ENCODE data around the gene SUN1. TPM values are rescaled to one million over a fixed set of nuclear protein-coding genes. Genes with fewer than 3 reads are reported as not detected.

The SUN1 gene
- total and polyA plus RNA-seq, 4 donors: 24.8 to 162 (median 40.1) TPM

DNA sequence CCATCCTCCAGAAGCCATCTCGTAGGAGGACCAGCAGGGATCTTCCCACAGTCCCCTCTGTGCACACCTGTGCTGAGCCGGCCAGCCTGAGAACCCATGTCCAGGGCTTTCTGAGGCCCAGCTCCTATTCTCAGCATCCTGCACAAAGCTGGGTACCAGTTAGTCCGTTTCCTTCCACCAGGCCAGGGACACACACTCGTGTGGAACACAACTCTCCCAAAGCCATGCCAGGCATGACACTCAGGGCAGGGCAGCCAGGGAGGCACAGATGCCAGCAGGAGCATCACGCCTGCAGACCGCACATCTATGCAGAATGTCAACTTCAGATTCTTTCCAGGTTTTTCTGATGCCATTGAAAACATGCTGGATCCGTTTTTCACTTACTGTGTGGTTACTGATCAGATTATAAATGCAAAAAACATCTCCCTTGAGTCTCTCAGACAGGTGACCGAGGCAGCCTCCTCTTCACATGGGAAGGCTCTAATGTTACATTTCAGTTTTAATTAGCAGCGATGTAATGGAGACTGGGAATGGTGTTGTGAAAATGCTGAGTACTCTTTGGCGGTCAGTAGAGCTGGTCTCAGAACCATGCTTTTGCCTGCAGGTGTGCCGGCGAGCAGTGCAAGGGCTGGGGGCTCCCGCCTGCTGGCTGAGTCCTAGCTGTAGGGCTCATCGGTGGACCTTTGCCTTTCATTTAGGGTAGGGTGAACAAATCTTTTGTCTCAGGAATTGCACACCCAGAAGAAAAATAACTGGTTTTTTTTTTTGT, 3.3 kb upstream of the SUN1 start:
- peaks cover 0 to 9% (median 2%) of the 10 kb centered on the region in 4 donors for H3K36me3 ChIP-seq (ENCODE audit: control insufficient read depth in 4 of 4, insufficient read depth in 3 of 4, low read depth in 1 of 4, low read length in 3 of 4)
- H3K9me3 ChIP-seq (ENCODE audit: control insufficient read depth in 4 of 4, low read length in 3 of 4): no peaks in the 10 kb centered on the region
- no peak for TF ChIP-seq FOXA1 (IDR thresholded peaks at IDR 0.05)
- no peak for TF ChIP-seq RXRA (IDR thresholded peaks at IDR 0.05)
- TF ChIP-seq, protein P1, sequence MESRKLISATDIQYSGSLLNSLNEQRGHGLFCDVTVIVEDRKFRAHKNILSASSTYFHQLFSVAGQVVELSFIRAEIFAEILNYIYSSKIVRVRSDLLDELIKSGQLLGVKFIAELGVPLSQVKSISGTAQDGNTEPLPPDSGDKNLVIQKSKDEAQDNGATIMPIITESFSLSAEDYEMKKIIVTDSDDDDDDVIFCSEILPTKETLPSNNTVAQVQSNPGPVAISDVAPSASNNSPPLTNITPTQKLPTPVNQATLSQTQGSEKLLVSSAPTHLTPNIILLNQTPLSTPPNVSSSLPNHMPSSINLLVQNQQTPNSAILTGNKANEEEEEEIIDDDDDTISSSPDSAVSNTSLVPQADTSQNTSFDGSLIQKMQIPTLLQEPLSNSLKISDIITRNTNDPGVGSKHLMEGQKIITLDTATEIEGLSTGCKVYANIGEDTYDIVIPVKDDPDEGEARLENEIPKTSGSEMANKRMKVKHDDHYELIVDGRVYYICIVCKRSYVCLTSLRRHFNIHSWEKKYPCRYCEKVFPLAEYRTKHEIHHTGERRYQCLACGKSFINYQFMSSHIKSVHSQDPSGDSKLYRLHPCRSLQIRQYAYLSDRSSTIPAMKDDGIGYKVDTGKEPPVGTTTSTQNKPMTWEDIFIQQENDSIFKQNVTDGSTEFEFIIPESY (IDR thresholded peaks at IDR 0.05): no peak
- H3K4me1 ChIP-seq (ENCODE audit: control insufficient read depth in 4 of 4, insufficient read depth in 4 of 4, low read length in 3 of 4): peaks cover 2 to 18% (median 4%) of the 10 kb centered on the region in 4 donors
- H3K27me3 ChIP-seq (ENCODE audit: control insufficient read depth in 4 of 4, insufficient read depth in 4 of 4, low read length in 3 of 4): no peaks in the 10 kb centered on the region
- peak overlapping the region in 1 of 2 donors; percentile 28 for H3K27ac ChIP-seq (ENCODE audit: low read depth in 1 of 2, low read length in 2 of 2)
- H3K4me3 ChIP-seq (ENCODE audit: low read depth in 1 of 3, low read length in 3 of 3): no peak overlapping the region
- 92% methylated on average over 14 of the region's 14 CpGs for WGBS
- DNase-seq (ENCODE audit: low spot score): no peak
- H3K9ac ChIP-seq (ENCODE audit: low read depth in 1 of 2, low read length in 2 of 2): no peak overlapping the region

DNA sequence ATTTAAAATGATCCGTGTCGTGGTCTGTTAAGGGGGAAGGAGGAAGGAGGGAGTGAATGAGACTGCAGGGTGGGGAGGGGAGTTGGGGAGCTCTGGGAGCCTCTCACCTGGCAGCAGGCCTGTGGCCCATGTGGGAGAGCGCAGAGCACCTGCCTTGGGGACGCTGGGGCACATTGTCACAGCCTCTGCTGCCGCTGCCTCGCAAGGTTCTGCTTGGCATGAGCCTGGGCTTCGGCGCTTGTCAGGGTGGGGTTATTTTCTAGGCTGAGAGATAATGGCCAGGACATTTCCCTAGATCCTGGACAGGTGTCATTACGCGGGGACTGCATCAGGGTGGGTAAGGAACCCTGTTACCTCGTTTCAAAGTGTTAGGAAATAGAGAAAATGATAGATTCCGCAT, 2.2 kb upstream of the SUN1 start:
- DNase-seq (ENCODE audit: low spot score): no peak
- peaks cover 0 to 12% (median 0%) of the 10 kb centered on the region in 4 donors for H3K4me1 ChIP-seq (ENCODE audit: control insufficient read depth in 4 of 4, insufficient read depth in 4 of 4, low read length in 3 of 4)

More for the DNA sequence above, 2.2 kb upstream of the SUN1 start:
- H3K9ac ChIP-seq (ENCODE audit: low read depth in 1 of 2, low read length in 2 of 2): no peak overlapping the region
- H3K27me3 ChIP-seq (ENCODE audit: control insufficient read depth in 4 of 4, insufficient read depth in 4 of 4, low read length in 3 of 4): no peaks in the 10 kb centered on the region
- H3K4me3 ChIP-seq (ENCODE audit: low read depth in 1 of 3, low read length in 3 of 3): no peak overlapping the region
- no peaks in the 10 kb centered on the region for H3K9me3 ChIP-seq (ENCODE audit: control insufficient read depth in 4 of 4, low read length in 3 of 4)
- peaks cover 0 to 9% (median 2%) of the 10 kb centered on the region in 4 donors for H3K36me3 ChIP-seq (ENCODE audit: control insufficient read depth in 4 of 4, insufficient read depth in 3 of 4, low read depth in 1 of 4, low read length in 3 of 4)
- no peak overlapping the region for H3K27ac ChIP-seq (ENCODE audit: low read depth in 1 of 2, low read length in 2 of 2)
- WGBS: 73% methylated on average over 12 of the region's 12 CpGs
- TF ChIP-seq CTCF (IDR thresholded peaks at IDR 0.05; ENCODE audit: low read depth, low read length, missing input control) (no peak), YY1 (IDR thresholded peaks at IDR 0.05) (no peak), TAF1 (conservative IDR thresholded peaks at IDR 0.05) (no peak)
- TF ChIP-seq, protein P1 (IDR thresholded peaks at IDR 0.05): no peak
